HL-60 (cell line): ENCODE results near the gene PCNX3.

Experiments used
- CTCF ChIP-seq: IDR thresholded peaks from one replicate; pipeline ENCODE4 v1.5.1; 2011; ENCODE audit warnings: low read length, control low read depth, inconsistent platforms; ENCODE audit not compliant: insufficient read depth
- REST ChIP-seq: IDR thresholded peaks from 2 replicates; pipeline ENCODE4 v1.6.1; 2012; ENCODE audit warnings: low read depth; ENCODE audit not compliant: insufficient replicate concordance

GRCh38 chr11:65617990-65618751 is 2.6 kb downstream of the PCNX3 start:
- TF ChIP-seq CTCF: no peak
- TF ChIP-seq REST: no peak
